B cell (primary cell): Measurements from ENCODE around the gene EGFL6. TPM values are rescaled to one million over a fixed set of nuclear protein-coding genes. Genes with fewer than 3 reads are reported as not detected.

Experiments
- ATAC-seq: fragments of 200-7000 bp; cut with Tn5 transposase; one replicate; pipeline ENCODE4 v1.10.0; 2021; ENCODE audit warnings: low read depth, mild to moderate bottlenecking, moderate number of reproducible peaks, moderate library complexity
- CTCF ChIA-PET: fragments of 350-600 bp; sonication (Branson Sonifier 250); formaldehyde crosslinking; loops from one replicate; lab custom pipeline; 2021; ENCODE audit warnings: antibody characterized with exemption, inconsistent platforms; lab: Charles Lee
- POLR2A ChIA-PET: fragments of 350-600 bp; sonication (Branson Sonifier 250); formaldehyde crosslinking; loops from one replicate; lab custom pipeline; 2021; ENCODE audit warnings: antibody characterized with exemption; lab: Charles Lee
- DNase-seq: peaks from one replicate; pipeline ENCODE4 v3.0.0; 2013
- H2AFZ ChIP-seq: 2 replicates; pipeline ENCODE4 v1.6.1; 2012; ENCODE audit warnings: mild to moderate bottlenecking, low read depth, low read length; ENCODE audit not compliant: insufficient read depth, poor library complexity, severe bottlenecking
- H3K27ac ChIP-seq, 2 donors: 1 replicate in 1 of 2; 2 replicates in 1 of 2; pipeline ENCODE4 v1.5.1; 2012 to 2013; ENCODE audit warnings: low read length in 2 of 2, mild to moderate bottlenecking in 2 of 2, moderate library complexity in 1 of 2
- H3K27me3 ChIP-seq, 4 experiments: fragments of 200-600 bp in 1 of 4; sonication (generic) in 1 of 4; replicated peaks in 1 of 4; 1 replicate in 2 of 4; 2 replicates in 2 of 4; pipeline versions ENCODE4 v1.6.1 to v1.7.0; 2013 to 2016; ENCODE audit warnings: low read length in 3 of 4, mild to moderate bottlenecking in 2 of 4, mixed read lengths in 1 of 4, moderate library complexity in 1 of 4; ENCODE audit not compliant: insufficient read depth in 4 of 4, control insufficient read depth in 3 of 4; ENCODE audit errors: control extremely low read depth in 1 of 4
- H3K36me3 ChIP-seq, 2 experiments: replicated peaks in 1 of 2; 1 replicate in 1 of 2; 2 replicates in 1 of 2; pipeline versions ENCODE4 v1.6.1 to v1.7.1; 2013; ENCODE audit warnings: low read length in 1 of 2; ENCODE audit not compliant: insufficient read depth in 2 of 2, control insufficient read depth in 1 of 2; ENCODE audit errors: control extremely low read depth in 1 of 2, extremely low read depth in 1 of 2
- H3K4me1 ChIP-seq, 2 donors: fragments of 200-600 bp in 1 of 2; sonication (generic) in 1 of 2; 1 replicate in 1 of 2; 2 replicates in 1 of 2; pipeline versions ENCODE4 v1.5.1 to v1.6.1; 2013 to 2017; ENCODE audit warnings: low read length in 2 of 2; ENCODE audit not compliant: control insufficient read depth in 2 of 2, insufficient read depth in 2 of 2
- H3K4me2 ChIP-seq: replicated peaks from 2 replicates; pipeline ENCODE3; 2012; ENCODE audit warnings: mild to moderate bottlenecking, low read depth, low read length; ENCODE audit not compliant: poor library complexity, severe bottlenecking
- H3K4me3 ChIP-seq, 5 experiments: fragments of 200-600 bp in 1 of 5; sonication (generic) in 1 of 5; 1 replicate in 3 of 5; 2 replicates in 2 of 5; pipeline versions ENCODE4 v1.5.1 to v1.7.0; 2011 to 2016; ENCODE audit warnings: low read length in 4 of 5, mild to moderate bottlenecking in 4 of 5, low read depth in 2 of 5, control low read depth in 1 of 5, moderate library complexity in 1 of 5; ENCODE audit not compliant: insufficient read depth in 1 of 5; ENCODE audit errors: control extremely low read depth in 1 of 5, extremely low read depth in 1 of 5
- H3K79me2 ChIP-seq: fragments of 200-600 bp; sonication (generic); one replicate; pipeline ENCODE4 v1.6.0; 2016; ENCODE audit warnings: low read length; ENCODE audit not compliant: control insufficient read depth, insufficient read depth
- H3K9ac ChIP-seq: fragments of 200-600 bp; sonication (generic); 2 replicates; pipeline ENCODE4 v1.6.1; 2017; ENCODE audit warnings: mild to moderate bottlenecking, low read length, moderate library complexity
- H3K9me3 ChIP-seq, 3 donors: one replicate each; pipeline versions ENCODE4 v1.6.1 to v1.7.1; 2013; ENCODE audit warnings: low read length in 2 of 3; ENCODE audit not compliant: control insufficient read depth in 2 of 3, insufficient read depth in 1 of 3; ENCODE audit errors: control extremely low read depth in 1 of 3
- H4K20me1 ChIP-seq: 2 replicates; pipeline ENCODE4 v1.6.0; 2012; ENCODE audit warnings: mild to moderate bottlenecking, low read length; ENCODE audit not compliant: insufficient read depth, control insufficient read depth, poor library complexity, severe bottlenecking
- H3K27ac Mint-ChIP-seq: one replicate; pipeline ENCODE4 v1.8.0; 2021; ENCODE audit warnings: mixed read lengths
- H3K27me3 Mint-ChIP-seq: one replicate; pipeline ENCODE4 v1.8.0; 2021; ENCODE audit warnings: mixed read lengths
- H3K4me1 Mint-ChIP-seq: one replicate; pipeline ENCODE4 v1.8.0; 2021; ENCODE audit warnings: mixed read lengths
- H3K4me3 Mint-ChIP-seq: one replicate; pipeline ENCODE4 v1.8.0; 2021; ENCODE audit warnings: mixed read lengths
- H3K9me3 Mint-ChIP-seq: one replicate; pipeline ENCODE4 v1.8.0; 2022; ENCODE audit warnings: mixed read lengths; ENCODE audit not compliant: insufficient read depth
- EZH2 ChIP-seq: IDR thresholded peaks from 2 replicates; pipeline ENCODE4 v1.6.1; 2012; ENCODE audit warnings: borderline replicate concordance, low read depth, mild to moderate bottlenecking, moderate library complexity, low read length; ENCODE audit not compliant: insufficient read depth, poor library complexity, severe bottlenecking
- WGBS: methylation state at CpG from one replicate; pipeline ENCODE4 v1.1.5; 2013; ENCODE audit warnings: missing lambda C conversion rate; ENCODE audit not compliant: insufficient coverage; 5-methylcytosine and 5-hydroxymethylcytosine counted together
- intact Hi-C: fragments of 100-400 bp; cut with micrococcal nuclease; formaldehyde crosslinking; loops from one replicate; pipeline ENCODE4 v1.10.0; 2022
- polyA plus RNA-seq: library from polyadenylated mRNA; depleted of rRNA; stranded (reverse); fragments of >200 nt; gene quantifications from 2 replicates; pipeline ENCODE4 v1.2.3, GENCODE V29; 2012
- total RNA-seq, 2 donors: library from RNA; stranded (reverse); fragments of 120-200 nt in 1 of 2; gene quantifications; 1 replicate in 1 of 2; 2 replicates in 1 of 2; pipeline versions ENCODE4 v1.2.3 to v1.2.4, GENCODE V29; 2013 to 2022
- TF ChIP-seq, protein P1 (sequence below): fragments of 200-600 bp; IDR thresholded peaks from one replicate; pipeline ENCODE4 v1.8.0; 2022; ENCODE audit warnings: antibody characterized with exemption, mild to moderate bottlenecking

Gene EGFL6
- total and polyA plus RNA-seq, 2 donors (not counting 1 experiment from before 2014, with no cell fraction given): not detected

DNA sequence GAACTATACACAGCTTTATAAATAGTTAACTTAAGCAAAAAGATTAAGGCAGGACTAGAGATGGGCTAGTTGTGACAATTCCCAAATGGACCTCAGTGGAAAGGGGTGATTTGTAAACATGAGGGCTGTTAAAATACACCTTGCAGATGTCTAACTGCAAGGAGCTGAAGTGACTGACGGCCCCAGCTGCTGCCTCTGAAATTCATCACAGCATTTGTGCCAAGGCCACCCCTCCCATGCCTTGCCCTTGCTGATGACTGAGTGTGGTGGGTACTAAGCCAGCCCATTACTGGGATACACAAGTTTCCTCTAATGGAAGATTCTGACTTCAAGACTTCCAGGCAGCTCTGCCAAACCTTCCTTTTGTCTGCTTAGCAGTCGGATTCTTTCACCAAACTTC, 23.7 kb upstream of the EGFL6 start:
- WGBS: no CpG with 5 or more reads among the region's 2 CpGs
- H3K4me3 Mint-ChIP-seq: no peak overlapping the region
- no peaks in the 10 kb centered on the region for H3K4me1 ChIP-seq
- ChIA-PET POLR2A (no interaction called here), CTCF (no interaction called here)
- no peak overlapping the region for H3K9ac ChIP-seq
- H3K9me3 Mint-ChIP-seq: no peaks in the 10 kb centered on the region
- no peaks in the 10 kb centered on the region for H3K79me2 ChIP-seq
- no peaks in the 10 kb centered on the region for H3K9me3 ChIP-seq
- no peaks in the 10 kb centered on the region for H3K36me3 ChIP-seq
- DNase-seq (no peak), ATAC-seq (no peak)
- no peak overlapping the region for H3K27ac Mint-ChIP-seq
- H3K4me3 ChIP-seq: no peak overlapping the region
- H3K4me2 ChIP-seq: no peak overlapping the region
- H3K27me3 ChIP-seq: peaks cover 0 to 7% (median 0%) of the 10 kb centered on the region in 4 experiments
- H3K27ac ChIP-seq: no peak overlapping the region
- no peak for TF ChIP-seq EZH2
- TF ChIP-seq, protein P1, sequence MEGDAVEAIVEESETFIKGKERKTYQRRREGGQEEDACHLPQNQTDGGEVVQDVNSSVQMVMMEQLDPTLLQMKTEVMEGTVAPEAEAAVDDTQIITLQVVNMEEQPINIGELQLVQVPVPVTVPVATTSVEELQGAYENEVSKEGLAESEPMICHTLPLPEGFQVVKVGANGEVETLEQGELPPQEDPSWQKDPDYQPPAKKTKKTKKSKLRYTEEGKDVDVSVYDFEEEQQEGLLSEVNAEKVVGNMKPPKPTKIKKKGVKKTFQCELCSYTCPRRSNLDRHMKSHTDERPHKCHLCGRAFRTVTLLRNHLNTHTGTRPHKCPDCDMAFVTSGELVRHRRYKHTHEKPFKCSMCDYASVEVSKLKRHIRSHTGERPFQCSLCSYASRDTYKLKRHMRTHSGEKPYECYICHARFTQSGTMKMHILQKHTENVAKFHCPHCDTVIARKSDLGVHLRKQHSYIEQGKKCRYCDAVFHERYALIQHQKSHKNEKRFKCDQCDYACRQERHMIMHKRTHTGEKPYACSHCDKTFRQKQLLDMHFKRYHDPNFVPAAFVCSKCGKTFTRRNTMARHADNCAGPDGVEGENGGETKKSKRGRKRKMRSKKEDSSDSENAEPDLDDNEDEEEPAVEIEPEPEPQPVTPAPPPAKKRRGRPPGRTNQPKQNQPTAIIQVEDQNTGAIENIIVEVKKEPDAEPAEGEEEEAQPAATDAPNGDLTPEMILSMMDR: no peak
- intact Hi-C loops: no loop called here
- H3K4me1 Mint-ChIP-seq: no peaks in the 10 kb centered on the region
- H3K27me3 Mint-ChIP-seq: peaks cover 11% of the 10 kb centered on the region
- H4K20me1 ChIP-seq: no peaks in the 10 kb centered on the region
- no peak overlapping the region for H2AFZ ChIP-seq

DNA sequence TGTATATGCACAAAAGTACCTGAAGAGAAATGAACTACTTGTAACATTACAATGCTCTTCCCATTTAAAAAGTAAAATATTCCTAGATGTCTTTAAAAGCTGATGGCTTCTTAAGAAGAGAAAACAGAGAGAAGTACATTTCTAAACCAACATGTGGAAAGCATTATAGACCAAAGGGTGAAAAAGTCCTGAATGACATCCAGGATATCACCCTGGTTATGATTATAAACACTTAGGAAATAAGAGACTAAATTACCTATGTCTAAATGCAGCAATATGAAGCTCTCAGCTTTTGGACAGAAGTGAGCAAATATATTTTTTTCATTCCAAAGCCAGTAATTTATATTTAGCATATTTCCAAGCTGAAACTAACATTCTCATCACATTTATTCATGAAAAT, 21.7 kb upstream of the EGFL6 start:
- DNase-seq (no peak), ATAC-seq (no peak)
- intact Hi-C loops: no loop called here
- no peak overlapping the region for H3K27ac ChIP-seq
- CTCF ChIA-PET: no interaction called here
- H3K4me2 ChIP-seq: no peak overlapping the region
- H3K27me3 ChIP-seq: peaks cover 0 to 7% (median 0%) of the 10 kb centered on the region in 4 experiments
- H3K4me1 ChIP-seq: no peaks in the 10 kb centered on the region
- no peaks in the 10 kb centered on the region for H4K20me1 ChIP-seq
- no peaks in the 10 kb centered on the region for H3K36me3 ChIP-seq
- POLR2A ChIA-PET: no interaction called here
- H2AFZ ChIP-seq: no peak overlapping the region
- Mint-ChIP-seq H3K4me1 (no peaks in the 10 kb centered on the region), H3K27ac (no peak overlapping the region), H3K9me3 (no peaks in the 10 kb centered on the region), H3K27me3 (peaks cover 13% of the 10 kb centered on the region), H3K4me3 (no peak overlapping the region)
- H3K9ac ChIP-seq: no peak overlapping the region
- TF ChIP-seq, protein P1: no peak
- TF ChIP-seq EZH2: no peak
- no peaks in the 10 kb centered on the region for H3K79me2 ChIP-seq
- H3K4me3 ChIP-seq: no peak overlapping the region
- no peaks in the 10 kb centered on the region for H3K9me3 ChIP-seq
